ENCODE measurements around the gene PPP2R3A.

- no peak for TF ChIP-seq EZH2 (IDR thresholded peaks at IDR 0.05; ENCODE audit: borderline replicate concordance, low read depth, low read length, poor library complexity, severe bottlenecking)
- TF ChIP-seq CTCF (conservative IDR thresholded peaks at IDR 0.05; ENCODE audit: low read depth, low read length): no peak
Observed at GRCh38 chr3:136184703-136185102, 219.2 kb downstream of the PPP2R3A start.

Measured in A673 (cell line).